ENCODE measurements around the gene C1GALT1C1L.

DNA sequence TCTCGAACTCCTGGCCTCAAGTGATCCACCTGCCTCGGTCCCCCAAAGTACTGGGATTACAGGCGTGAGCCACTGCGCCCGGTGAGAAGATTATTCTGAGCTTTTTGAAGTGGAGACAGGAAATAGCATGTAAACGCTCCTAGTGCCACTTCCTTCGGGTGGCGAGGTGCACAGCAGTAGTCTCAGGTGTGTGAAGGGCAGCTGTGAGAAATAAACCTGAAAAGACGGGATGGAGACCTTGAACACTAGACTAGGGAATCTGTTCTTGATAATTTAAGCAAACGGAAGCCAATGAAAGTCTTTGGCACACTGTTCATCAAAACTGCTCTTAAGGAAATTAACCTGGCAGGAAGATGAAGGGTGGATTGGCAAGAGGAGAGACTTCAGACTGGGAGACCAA lies 39.6 kb downstream of the C1GALT1C1L start:
- TF ChIP-seq, protein P1, sequence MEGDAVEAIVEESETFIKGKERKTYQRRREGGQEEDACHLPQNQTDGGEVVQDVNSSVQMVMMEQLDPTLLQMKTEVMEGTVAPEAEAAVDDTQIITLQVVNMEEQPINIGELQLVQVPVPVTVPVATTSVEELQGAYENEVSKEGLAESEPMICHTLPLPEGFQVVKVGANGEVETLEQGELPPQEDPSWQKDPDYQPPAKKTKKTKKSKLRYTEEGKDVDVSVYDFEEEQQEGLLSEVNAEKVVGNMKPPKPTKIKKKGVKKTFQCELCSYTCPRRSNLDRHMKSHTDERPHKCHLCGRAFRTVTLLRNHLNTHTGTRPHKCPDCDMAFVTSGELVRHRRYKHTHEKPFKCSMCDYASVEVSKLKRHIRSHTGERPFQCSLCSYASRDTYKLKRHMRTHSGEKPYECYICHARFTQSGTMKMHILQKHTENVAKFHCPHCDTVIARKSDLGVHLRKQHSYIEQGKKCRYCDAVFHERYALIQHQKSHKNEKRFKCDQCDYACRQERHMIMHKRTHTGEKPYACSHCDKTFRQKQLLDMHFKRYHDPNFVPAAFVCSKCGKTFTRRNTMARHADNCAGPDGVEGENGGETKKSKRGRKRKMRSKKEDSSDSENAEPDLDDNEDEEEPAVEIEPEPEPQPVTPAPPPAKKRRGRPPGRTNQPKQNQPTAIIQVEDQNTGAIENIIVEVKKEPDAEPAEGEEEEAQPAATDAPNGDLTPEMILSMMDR (IDR thresholded peaks at IDR 0.05) = no peak
- TF ChIP-seq POLR2A (IDR thresholded peaks at IDR 0.05) = no peak

Measured in testis (tissue), 2 donors.